ACHN (cell line): ENCODE results near the gene NAT9.

Source experiments
- DNase-seq: peaks from one replicate; pipeline ENCODE4 v3.0.0-alpha.2; 2015
- in situ Hi-C: cut with HindIII; loops from 2 replicates; pipeline ENCODE4 v1.10.0; 2017; ENCODE audit warnings: low sequenced_read_pairs, low pct_ligation_motif_present, low pct_unique_long_range_greater_than_20kb

The NAT9 gene

DNA sequence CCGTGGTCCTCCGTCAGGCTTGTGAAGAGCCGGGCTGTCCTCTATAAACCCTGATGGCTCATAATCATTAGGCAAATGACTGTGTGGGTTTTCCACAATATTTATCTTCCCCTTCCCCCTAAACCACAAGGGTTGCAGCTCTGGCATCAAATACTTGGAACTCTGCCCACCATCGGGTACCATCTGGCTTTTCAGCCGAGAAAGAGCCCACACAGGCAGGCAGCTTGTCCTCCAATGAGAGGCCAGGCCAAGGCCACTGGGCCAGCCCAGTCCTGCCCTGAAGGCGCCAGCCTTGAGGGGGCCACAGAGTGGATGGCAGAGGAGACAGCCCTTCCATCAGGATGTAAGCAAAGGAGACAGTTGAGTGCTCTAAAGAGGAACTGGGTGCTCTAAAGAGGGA, 31.8 kb upstream of the NAT9 start:
- no peak for DNase-seq
- in situ Hi-C loops = no loop called here

DNA sequence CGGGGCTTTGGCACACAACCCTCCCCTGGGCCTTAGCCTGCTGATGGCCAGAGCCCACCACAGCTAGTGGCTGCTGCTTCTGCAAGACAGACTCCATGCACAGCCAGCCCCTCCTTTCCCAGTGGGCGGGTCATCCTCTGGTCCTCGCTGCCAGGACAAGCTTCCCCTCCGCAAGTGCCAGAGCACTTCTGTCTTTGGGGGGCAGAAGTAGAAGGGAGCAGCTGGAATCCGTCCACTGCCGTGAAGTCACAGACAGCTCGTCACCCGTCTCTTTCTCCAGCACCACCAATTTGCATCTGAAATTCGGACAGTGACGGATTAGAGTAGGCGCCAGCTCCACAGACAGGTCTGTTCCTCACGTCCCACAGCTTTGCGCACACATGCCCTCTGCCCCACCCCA, 31.3 kb upstream of the NAT9 start:
- in situ Hi-C loops = no loop called here
- DNase-seq = no peak

DNA sequence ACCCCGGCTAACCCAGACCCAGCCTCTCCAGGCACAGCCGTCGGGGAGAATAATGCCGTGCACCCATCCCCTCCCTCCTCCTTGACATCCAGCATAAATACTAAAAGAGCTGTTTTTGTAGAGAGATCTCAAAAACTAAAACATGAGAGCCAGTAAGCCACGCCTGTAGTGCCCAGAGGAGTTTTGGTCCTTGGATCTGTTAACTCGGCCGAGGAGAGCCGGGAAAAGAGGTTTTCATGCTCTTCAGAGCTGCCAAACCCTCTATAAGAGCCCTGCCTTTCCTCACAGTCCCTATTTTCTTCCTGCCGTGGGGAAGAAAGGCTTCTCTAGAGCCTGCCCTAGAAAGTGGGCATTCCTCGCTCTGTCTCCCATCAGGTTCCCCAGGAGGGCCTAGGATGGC, 30.2 kb upstream of the NAT9 start:
- in situ Hi-C loops = no loop called here
- no peak for DNase-seq

DNA sequence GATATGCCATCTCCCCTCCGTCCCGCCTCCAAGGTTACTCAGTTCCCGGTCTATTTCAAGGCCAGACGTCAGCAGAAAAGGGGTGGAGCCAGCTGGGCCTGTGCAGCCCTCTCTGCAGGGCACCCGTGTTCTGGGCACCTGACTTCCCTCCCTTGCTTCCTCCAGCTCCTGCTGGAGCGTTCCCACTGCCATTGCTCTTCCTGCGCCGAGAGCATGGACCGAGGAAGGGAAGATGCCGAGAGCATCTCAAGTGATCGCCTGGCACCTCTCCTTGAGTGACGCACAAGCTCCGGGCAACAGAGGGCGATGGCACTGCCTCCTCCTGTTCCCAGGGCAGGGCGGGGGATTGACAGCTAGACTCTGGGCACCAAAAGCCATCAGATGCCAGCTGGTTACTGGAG, 29.4 kb upstream of the NAT9 start:
- no peak for DNase-seq
- in situ Hi-C loops = no loop called here

DNA sequence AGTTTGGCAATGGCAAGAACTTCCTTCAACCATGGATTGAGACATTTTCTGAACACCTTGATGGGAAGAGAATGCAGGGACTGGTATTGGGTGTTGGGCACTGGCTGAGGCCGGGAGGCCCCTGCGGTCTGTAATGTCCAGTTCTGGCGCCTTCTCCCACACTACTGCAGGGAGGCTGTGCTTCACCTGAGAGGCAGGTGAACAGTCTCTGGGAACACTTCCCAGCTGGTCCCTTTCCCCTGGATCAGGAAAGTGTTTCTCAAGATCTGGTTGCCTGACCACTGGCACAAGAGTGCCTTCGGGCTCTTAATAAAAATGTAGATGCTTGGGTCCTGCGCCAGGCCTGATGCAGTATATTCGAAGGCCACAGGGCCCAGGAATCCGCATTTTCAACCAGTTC, 28.5 kb upstream of the NAT9 start:
- in situ Hi-C loops = no loop called here

DNA sequence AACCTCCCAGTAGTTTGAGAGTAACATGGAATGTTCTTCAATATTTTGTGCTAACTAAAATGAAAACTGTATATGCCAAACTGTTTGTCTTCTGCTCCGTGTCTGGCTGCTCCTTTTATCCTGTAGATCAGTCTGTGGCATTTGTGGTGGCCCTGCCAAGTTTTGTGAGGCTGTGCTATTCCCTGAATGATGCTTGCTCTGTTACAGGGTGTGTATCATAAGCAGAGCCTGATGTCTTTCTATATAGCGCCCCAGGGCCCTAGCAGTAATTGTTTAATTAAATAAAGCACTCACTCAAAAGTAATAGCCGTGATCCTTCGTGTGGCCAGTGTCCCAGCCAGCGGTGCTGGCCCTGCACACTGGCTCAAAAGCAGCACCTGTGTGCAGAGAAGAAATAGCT, 27.8 kb upstream of the NAT9 start:
- no peak for DNase-seq
- in situ Hi-C loops = no loop called here

More for the DNA sequence above, 28.5 kb upstream of the NAT9 start:
- no peak for DNase-seq

DNA sequence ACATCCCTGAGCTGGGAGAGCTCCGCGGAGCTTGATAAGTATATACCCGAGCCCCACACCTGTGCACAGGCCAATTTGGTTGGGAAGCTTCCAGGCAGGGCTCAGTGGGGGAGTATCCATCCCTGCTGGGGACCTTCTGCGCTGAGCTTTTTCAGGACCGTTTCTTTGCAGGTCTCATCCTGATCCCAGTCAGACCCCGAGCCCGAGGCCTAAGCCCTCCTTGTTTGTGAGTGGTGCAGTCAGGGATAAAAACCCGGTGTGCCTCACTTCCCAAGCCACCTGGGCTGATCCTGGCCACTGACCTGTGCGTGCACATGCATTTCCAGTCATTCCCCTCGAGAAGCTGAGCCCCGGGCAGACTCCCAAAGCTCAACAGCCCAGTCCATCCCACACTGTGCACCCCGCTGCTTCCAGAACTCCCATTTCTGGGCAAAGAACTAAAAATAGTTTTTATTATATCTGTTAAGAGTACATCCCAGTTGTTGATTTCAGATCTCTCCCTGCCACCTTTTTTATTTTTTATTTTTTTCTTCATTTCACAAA, 27.3 kb upstream of the NAT9 start:
- no peak for DNase-seq
- in situ Hi-C loops = no loop called here

DNA sequence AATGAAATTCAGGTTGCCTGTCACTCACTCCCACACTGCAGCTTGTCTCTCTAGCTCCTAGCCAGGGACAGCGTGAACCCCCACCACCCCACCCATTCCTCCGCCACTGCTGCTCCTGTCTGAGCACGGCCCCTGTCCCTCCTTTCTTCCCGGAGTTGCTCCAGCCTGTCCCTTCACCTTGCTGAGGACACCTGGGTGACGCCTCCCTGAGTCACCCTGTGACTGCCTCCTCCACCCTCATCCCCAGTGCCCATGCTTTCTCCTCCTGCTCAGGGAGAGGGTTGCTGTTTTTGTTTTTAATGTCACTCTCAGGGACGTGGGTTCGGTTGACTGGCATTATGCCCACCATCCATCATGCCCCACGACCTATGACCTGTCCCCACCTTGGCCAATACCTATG, 25.8 kb upstream of the NAT9 start:
- no peak for DNase-seq
- in situ Hi-C loops = no loop called here

DNA sequence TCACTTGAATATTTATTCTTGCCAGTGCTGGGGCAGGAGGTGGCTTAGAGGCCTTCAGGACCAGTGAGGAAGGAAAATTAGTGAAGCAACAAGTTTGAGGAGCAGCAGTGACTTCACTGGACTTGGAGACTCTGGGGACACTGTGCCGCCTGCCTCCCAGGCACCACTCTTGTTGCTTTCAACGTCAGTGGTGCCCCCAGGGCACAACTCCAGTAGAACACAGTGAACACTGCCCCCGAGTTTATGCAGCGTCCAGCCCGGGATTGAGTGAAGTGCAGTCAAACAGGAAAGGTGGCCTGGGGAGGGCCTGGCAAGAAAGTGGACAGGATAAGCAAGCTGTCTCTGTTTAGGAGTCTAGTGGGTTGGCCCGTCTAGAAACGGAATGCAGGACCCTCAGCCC, 24.4 kb upstream of the NAT9 start:
- in situ Hi-C loops = no loop called here
- no peak for DNase-seq

DNA sequence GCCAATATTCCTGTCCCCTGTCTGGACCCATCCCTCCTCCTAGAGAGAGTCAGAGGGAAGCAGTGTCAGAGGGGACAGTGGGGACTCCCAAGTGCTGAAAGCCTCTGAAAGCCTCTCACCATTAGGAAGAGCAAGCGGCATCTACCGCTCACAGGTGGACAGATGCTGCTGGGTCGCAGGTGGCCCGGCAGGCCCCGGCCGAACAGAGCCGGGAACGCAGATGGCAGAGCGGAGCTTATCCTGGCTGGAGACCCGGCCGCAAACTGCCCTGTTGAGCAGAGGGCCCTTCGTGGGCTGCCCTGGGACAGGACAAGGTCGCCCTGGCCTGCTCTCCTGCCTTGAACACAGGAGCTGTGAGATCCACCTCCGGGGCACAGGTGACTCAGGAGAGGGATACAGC, 23.0 kb upstream of the NAT9 start:
- no peak for DNase-seq
- in situ Hi-C loops = no loop called here

DNA sequence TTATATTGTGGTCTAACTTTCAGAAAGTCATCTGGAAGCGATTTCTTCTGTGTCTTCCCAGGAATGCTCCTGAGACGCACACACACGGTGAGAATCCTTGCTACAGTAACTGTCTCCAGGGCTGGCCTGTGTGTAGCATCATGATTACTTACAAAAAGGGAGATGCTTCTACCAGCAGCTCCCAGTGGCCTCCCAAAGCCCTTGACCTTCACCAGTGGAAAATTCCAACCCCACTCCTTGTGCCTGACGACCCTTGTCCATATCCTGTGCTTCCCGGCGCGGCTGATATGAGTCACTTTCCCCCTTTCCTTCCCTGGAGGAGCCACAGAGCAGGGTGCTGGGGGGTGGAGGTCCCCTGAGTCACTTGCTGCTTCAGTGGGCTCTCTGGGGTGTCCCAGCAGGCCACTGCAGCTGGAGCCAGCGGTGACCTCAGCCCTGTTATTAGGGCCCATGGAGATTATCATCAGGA, 22.1 kb upstream of the NAT9 start:
- DNase-seq = peak; percentile 85
- in situ Hi-C loops = no loop called here

DNA sequence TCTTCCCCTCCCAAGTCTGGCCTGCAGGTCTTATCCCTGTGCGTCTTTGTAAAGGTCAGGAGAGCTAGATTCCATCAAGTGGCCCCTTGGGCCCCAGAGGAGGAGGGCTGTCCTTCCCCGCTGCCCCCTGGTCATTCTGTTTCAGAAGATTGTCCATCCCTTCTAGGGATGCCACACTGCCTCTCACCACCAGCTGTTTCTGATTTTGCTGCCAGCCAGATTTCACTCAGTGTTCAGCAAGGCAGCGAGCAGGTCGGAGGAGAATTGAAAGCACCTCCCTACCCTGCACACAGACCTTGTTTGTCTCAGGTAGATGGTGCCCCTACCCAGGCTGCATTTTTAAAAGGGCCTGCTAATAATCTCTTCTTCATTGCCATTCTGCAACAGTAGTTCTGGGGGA, 21.7 kb upstream of the NAT9 start:
- DNase-seq = no peak
- in situ Hi-C loops = no loop called here

DNA sequence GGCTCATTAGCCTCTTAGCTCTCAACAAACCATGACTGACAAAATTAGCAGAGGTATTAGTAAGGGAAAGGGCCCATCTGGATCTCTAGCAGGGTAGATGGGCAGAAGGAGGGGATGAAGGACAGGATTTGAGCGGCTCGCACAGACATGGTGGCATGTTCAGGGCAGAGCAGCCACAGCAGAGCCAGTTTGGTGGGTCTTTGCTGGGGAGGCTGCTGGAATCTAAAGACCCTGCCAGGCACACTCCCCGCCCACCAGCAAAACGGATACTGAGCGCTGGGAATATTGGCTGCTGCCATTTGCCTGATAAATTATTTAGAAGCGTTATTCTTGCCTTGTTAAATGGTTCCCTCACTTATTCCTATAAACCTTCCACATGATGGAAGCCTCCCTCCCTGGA, 20.7 kb upstream of the NAT9 start:
- in situ Hi-C loops = no loop called here
- DNase-seq = no peak

DNA sequence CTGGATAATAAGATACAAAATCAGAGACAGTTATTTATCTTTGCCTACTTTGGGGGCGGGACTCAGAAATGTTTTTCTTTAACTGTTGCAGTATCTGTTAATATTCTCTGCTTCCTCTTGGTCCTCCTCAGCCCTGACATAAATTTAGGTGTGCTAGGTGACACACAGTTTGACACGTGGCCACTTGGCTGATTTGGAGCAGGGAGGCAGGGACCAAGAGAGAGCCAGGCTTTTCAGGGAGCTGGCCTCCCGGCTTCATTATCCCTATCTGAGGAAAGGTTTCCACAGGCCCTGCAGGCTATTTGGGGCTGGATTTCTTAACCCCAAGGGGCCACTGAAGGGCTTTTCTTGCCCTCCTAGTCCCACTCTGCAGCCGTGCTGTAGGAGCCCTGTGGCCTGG, 20.1 kb upstream of the NAT9 start:
- in situ Hi-C loops = no loop called here
- DNase-seq = no peak

DNA sequence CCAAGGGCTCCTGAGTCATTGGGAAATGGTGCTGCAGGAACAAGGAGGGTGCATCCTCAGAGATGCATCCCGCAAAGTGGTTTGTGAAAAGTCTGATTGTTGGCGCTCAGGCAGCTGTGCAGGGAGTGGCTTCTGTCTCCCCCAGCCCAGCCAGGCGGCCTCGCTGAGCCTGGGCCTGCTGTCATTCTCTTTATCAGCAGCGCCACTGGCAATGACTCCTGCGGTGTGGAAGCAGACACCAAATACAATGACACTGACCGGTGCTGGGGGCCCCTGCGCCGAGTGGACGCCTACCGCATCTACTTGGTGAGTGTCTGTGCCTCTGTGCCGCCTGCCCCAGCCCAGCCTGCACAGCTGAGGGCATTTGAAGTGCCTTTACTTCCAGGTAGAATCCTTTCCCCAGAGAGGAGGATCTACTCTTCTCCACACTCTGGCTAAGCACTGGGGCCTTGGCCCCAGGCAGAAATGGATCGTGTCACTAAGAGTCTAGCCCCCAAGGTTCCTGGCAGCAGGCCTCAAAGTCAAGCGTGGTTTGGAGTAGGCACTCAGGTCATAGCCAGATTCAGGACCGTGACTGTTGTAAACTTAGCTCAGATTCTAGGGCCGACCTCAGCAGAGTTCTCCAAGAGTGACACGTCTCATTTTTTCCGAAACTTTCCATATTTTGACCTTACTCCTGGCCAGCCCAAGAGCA, 19.3 kb upstream of the NAT9 start:
- in situ Hi-C loops = no loop called here

DNA sequence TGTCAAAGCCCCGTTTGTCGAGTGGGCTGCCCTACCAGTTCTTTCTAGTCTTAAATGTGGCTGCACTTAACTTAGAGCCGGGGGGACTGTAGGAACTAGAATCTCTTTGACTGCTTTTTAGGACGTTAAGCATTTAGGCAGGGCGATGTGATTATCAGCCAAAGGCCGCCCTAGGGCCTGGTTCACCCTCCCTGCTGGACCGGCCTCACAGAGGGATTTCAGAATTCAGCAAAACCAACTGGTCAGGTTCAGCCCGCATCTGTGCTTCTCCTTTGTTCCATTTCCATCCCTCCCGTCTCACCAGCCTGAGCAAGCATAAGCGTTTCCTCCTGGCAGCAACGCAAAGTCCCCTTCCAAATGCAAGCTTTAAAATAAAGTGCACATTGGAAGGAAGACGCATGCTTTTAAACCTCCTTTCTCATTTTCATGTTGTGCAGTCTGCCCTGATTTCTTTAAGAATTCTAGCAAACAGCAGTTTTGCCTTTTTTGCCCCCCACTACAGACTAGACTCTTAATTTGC, 16.5 kb upstream of the NAT9 start:
- no peak for DNase-seq
- in situ Hi-C loops = no loop called here

More for the DNA sequence above, 19.3 kb upstream of the NAT9 start:
- no peak for DNase-seq

DNA sequence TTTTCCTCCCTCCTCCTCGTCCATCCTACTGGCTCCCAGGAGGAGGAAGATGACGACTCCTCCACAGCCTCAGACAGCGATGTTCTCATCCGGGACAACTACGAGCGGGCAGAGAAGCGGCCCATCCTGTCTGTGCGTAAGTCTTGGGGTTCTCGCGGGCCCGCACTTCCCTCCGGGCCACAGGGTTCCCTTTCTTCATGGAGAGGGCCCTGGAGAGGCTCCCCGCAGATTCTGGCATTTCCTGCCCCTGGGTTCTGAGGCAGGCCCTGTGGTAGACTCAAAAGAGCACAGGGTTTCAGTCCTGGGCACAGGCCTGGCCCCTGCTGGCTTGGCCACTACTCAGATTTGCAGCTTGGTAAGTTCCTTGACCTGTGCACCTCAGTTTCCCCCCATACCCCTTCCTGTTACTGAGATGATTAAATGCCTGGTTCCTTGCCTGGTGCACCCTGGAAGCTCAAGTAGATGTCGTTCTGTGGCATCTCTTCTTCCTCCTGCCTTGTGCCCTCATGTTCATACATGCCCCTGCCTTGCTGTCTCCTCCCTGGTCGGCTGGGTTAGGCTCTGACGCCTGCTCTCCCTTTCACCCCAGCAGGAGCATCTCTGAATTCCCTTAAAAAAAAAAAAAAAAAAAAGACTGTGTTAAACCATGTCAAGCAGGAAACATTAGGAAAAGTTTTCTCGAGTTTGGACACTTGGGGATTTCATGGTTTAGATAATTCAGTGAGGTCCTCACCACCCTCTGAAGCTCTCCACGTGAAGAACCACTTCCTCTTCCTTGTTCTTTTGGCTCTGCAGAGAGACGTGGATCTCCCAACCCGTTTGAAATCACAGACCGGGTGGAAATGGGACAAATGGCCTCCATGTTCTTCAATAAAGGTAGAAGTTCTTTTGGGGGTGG, 14.3 kb upstream of the NAT9 start:
- no peak for DNase-seq
- in situ Hi-C loops = no loop called here

DNA sequence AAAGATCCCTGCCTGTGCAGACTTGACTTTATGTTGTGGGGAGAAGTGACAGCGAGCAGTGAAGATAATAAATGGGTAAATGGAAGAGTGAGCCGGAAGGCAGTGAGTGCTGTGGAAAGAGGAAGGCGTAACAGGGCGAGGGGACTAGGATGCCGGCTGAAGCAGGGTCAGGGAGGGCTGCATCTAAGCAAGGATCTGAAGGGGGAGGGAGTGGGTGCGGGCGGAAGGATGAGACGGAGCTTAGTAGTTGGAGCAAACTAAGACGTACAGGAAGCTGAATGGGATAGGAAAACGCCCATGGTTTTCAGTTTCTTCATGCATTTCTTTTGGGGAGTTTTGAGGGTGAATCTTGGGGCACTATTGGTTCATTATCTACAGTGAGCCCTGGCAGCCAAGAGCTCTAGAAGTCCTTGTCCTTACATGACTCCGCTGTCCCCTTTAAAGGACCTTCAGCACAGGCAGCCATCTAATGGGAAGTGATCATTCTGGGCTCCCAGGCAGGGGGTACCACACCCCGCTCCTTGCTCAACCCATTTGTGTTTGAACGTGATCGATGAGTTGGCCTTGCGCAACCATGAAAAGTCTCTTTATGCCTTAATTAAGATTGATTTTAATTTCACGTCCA, 10.4 kb upstream of the NAT9 start:
- DNase-seq = no peak
- in situ Hi-C loops = no loop called here

DNA sequence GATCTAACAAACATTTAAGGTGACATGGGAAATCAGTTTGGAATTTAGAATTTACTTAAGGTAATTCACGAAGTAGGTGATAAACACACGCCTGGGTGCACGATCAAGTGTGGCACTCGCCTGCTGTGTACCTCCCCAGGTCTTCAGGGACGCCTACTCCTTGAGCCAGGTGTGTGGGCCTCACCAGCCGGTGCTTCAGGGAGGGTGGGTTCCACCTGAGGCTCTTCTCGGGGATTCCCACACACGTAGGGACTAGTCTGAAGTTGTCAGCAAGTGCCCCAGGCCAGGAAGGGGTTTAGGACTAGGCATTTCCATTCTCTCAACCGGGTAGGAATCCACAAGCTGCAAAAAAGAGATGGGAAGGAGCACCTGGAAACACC, 9.8 kb upstream of the NAT9 start:
- in situ Hi-C loops = no loop called here
- no peak for DNase-seq
